Stimulated activated effector memory CD8-positive, alpha-beta T cell treated with anti-CD3 and anti-CD28 coated beads, Interleukin-12 subunit alpha, Interleukin-12 subunit beta, amount 100 ng/mL, for 72 hours (primary cell): ENCODE measurements around the gene SMOC2.

Source experiments
- ATAC-seq: fragments of 150-1000 bp; cut with Tn5 transposase; 2 replicates; pipeline ENCODE4 v1.10.0; 2021
- DNase-seq, 2 donors: peaks; one replicate each; pipeline ENCODE4 v3.0.0; 2021 to 2022; ENCODE audit warnings: low spot score in 2 of 2
- H3K27ac Mint-ChIP-seq: one replicate; pipeline ENCODE4 v1.8.0; 2022; ENCODE audit warnings: mild to moderate bottlenecking, mixed read lengths
- H3K36me3 Mint-ChIP-seq: one replicate; pipeline ENCODE4 v1.8.0; 2022; ENCODE audit warnings: mild to moderate bottlenecking, mixed read lengths
- H3K4me1 Mint-ChIP-seq: one replicate; pipeline ENCODE4 v1.8.0; 2022; ENCODE audit warnings: mixed read lengths
- H3K4me3 Mint-ChIP-seq: one replicate; pipeline ENCODE4 v1.8.0; 2022; ENCODE audit warnings: mild to moderate bottlenecking, mixed read lengths
- H3K9me3 Mint-ChIP-seq: one replicate; pipeline ENCODE4 v1.8.0; 2022; ENCODE audit warnings: mixed read lengths

Gene SMOC2

GRCh38 chr6:168427184-168427583 lies 13.8 kb upstream of the SMOC2 start:
- Mint-ChIP-seq H3K36me3 (no peaks in the 10 kb centered on the region), H3K4me3 (no peak overlapping the region), H3K27ac (no peak overlapping the region), H3K4me1 (no peaks in the 10 kb centered on the region), H3K9me3 (no peaks in the 10 kb centered on the region)
- DNase-seq (no peak), ATAC-seq (peak; percentile 19)

- DNase-seq, result no peak
- Mint-ChIP-seq H3K4me3 (no peak overlapping the region), H3K27ac (no peak overlapping the region), H3K9me3 (no peaks in the 10 kb centered on the region), H3K36me3 (no peaks in the 10 kb centered on the region), H3K4me1 (no peaks in the 10 kb centered on the region)
- peak; percentile 8 for ATAC-seq
Measured at GRCh38 chr6:168428052-168428826, 12.7 kb upstream of the SMOC2 start.

DNA sequence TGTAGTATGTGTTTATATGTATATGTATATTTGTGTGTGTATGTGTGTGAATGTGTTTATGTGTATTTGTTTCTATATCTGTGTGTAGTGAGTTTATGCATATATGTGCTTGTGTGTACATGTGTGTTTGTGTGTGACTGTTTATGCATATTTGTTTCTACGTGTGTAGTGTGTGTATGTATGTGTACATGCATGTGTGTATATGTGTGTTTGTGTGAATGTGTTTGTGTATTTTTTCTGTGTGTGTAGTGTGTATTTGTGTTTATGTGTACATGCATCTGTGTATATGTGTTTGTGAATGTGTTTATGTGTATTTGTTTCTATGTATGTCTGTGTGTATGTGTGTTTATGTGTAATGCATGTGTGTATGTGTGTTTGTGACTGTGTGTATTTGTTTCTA lies 12.1 kb upstream of the SMOC2 start:
- DNase-seq, result no peak
- Mint-ChIP-seq H3K27ac (no peak overlapping the region), H3K4me3 (no peak overlapping the region), H3K36me3 (no peaks in the 10 kb centered on the region), H3K9me3 (no peaks in the 10 kb centered on the region), H3K4me1 (no peaks in the 10 kb centered on the region)
- no peak for ATAC-seq

GRCh38 chr6:168432196-168432595 lies 8.8 kb upstream of the SMOC2 start:
- ATAC-seq, result no peak
- Mint-ChIP-seq H3K27ac (no peak overlapping the region), H3K4me1 (no peaks in the 10 kb centered on the region), H3K9me3 (no peaks in the 10 kb centered on the region), H3K36me3 (no peaks in the 10 kb centered on the region), H3K4me3 (no peak overlapping the region)
- DNase-seq, result no peak

DNA sequence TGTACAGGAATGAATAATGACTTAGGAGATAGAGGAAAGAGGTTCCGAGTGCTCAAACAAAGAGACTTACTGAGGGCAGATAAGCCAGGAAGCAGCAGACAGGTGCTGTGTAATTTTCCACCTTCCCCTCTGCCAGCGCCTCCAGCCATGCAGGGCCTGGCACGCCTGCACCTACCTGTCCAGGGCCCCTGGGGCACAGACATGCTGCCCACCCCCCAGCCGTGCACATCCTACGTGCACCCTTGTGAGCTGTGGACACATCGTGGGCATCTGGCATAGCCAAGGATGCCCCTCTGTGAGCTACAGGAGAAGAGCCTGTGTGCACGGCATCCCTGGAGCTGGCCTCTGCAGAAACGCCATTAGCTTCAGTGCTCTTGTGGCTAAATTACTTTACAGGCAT lies 7.1 kb upstream of the SMOC2 start:
- no peaks in the 10 kb centered on the region for H3K9me3 Mint-ChIP-seq
- DNase-seq, result no peak
- no peak overlapping the region for H3K4me3 Mint-ChIP-seq
- H3K27ac Mint-ChIP-seq, result no peak overlapping the region
- ATAC-seq, result no peak
- no peaks in the 10 kb centered on the region for H3K36me3 Mint-ChIP-seq
- no peaks in the 10 kb centered on the region for H3K4me1 Mint-ChIP-seq

DNA sequence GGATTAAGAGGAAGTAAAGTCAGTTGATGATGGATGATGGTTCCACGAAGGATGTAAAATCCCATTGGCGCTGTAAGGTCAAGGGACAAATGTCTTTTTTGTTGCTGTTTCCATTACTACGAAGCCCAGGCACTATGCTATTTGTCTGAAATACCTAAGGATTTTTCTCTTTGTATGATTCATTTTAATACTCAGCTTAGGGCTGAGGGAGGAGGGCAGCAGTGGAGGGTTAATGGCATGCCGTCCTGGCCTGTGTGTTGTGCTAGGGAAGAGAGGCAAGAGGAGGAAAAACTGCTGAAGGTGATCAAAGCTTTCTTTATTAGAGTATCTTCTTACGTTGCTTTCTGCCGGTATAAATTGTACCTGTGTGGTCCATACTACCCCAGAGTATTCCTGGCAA lies 6.5 kb upstream of the SMOC2 start:
- H3K27ac Mint-ChIP-seq, result no peak overlapping the region
- no peak overlapping the region for H3K4me3 Mint-ChIP-seq
- no peaks in the 10 kb centered on the region for H3K4me1 Mint-ChIP-seq
- DNase-seq (no peak), ATAC-seq (no peak)
- no peaks in the 10 kb centered on the region for H3K9me3 Mint-ChIP-seq
- H3K36me3 Mint-ChIP-seq, result no peaks in the 10 kb centered on the region

DNA sequence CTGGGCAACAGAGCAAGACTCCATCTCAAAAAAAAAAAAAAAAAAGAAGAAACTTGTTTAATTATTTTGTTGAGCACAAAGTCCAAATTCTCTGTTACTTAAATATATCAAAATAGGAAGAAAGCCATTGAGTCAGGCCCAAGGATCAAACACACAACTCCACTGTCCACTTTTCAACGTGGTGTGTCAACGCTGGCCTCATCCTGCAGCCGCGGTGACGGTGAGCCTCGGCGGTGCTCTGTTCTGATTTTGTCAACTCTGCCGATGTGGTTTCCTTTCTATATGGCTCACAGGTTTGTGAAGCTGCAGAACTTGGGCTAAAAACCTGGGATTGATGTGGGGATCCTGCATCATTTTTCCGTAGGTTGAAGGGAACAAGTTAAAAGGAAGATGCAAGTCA lies 3.2 kb upstream of the SMOC2 start:
- ATAC-seq (no peak), DNase-seq (no peak)
- H3K9me3 Mint-ChIP-seq, result no peaks in the 10 kb centered on the region
- H3K4me1 Mint-ChIP-seq, result peaks cover 3% of the 10 kb centered on the region
- H3K36me3 Mint-ChIP-seq, result no peaks in the 10 kb centered on the region
- H3K4me3 Mint-ChIP-seq, result no peak overlapping the region
- no peak overlapping the region for H3K27ac Mint-ChIP-seq

DNA sequence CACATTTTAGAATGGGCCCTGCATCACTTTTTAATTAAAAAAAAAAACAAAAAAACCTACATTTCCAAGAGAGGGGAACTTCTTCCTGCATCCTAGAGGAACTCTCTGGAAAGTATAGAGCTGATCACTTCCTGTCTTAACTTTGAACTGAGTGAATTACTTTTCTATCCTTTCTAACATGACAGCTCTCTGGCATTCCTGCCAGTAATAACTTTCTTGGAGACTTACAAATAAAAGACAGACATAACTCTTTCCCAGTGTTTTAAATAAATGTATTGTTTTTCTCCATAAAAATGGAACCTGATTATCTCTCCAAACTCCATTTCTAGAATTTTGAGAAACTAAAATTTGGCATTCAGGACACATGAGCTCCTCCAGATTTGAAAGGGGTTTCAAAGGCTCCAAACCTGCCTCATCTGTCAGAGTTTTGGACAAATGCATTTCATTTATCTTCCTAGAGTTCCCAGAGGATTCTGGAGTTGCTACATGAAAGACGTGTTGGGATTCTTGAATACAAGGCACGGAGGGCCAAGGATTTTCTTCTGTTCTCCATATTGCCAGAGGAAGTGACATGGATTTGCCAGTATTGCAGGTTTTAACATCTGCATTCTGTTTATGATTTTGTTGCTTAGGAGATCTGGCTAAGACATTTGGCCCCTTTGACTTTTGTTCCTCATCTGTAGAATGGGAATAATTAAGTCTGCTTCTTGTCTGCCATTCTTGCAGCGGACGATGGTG lies 2.0 kb upstream of the SMOC2 start:
- ATAC-seq (no peak), DNase-seq (no peak)
- H3K4me3 Mint-ChIP-seq, result no peak overlapping the region
- no peak overlapping the region for H3K27ac Mint-ChIP-seq
- H3K36me3 Mint-ChIP-seq, result no peaks in the 10 kb centered on the region
- H3K9me3 Mint-ChIP-seq, result no peaks in the 10 kb centered on the region
- H3K4me1 Mint-ChIP-seq, result peaks cover 5% of the 10 kb centered on the region

- Mint-ChIP-seq H3K36me3 (no peaks in the 10 kb centered on the region), H3K4me3 (no peak overlapping the region), H3K9me3 (no peaks in the 10 kb centered on the region), H3K4me1 (peaks cover 5% of the 10 kb centered on the region), H3K27ac (no peak overlapping the region)
- DNase-seq (no peak), ATAC-seq (no peak)
Measured at GRCh38 chr6:168439794-168440450, 1.1 kb upstream of the SMOC2 start.

- Mint-ChIP-seq H3K9me3 (no peaks in the 10 kb centered on the region), H3K27ac (no peak overlapping the region), H3K36me3 (no peaks in the 10 kb centered on the region), H3K4me3 (no peak overlapping the region), H3K4me1 (peaks cover 5% of the 10 kb centered on the region)
- DNase-seq (no peak), ATAC-seq (peak; percentile 9)
Measured at GRCh38 chr6:168441434-168442391, 729 bp downstream of the SMOC2 start.

DNA sequence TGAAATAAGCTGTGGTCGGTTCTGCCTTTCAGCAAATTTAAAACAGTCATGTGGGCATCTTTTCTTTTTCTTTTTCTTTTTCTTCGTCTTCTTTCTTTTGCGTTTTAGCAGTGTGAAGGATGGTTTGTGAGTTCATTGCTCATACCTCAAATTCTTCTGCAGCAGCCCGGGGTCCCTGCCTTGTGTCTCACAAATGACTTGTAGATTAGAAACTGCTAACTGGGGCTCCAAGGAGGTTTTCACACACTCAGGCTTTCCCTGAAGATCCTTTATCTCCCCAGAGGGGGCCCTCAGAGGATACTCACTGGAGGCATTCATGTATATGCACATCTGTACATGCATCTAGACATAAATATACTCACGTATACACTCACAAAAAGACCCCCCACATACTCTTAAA lies 1.7 kb downstream of the SMOC2 start:
- no peak for ATAC-seq
- Mint-ChIP-seq H3K9me3 (no peaks in the 10 kb centered on the region), H3K4me1 (peaks cover 5% of the 10 kb centered on the region), H3K4me3 (no peak overlapping the region), H3K36me3 (no peaks in the 10 kb centered on the region), H3K27ac (no peak overlapping the region)
- DNase-seq, result no peak

GRCh38 chr6:168447282-168447681 lies 6.3 kb downstream of the SMOC2 start:
- DNase-seq (no peak), ATAC-seq (no peak)
- Mint-ChIP-seq H3K4me1 (peaks cover 5% of the 10 kb centered on the region), H3K27ac (no peak overlapping the region), H3K9me3 (no peaks in the 10 kb centered on the region), H3K4me3 (no peak overlapping the region), H3K36me3 (no peaks in the 10 kb centered on the region)

- H3K9me3 Mint-ChIP-seq, result no peaks in the 10 kb centered on the region
- H3K27ac Mint-ChIP-seq, result no peak overlapping the region
- no peak for ATAC-seq
- no peaks in the 10 kb centered on the region for H3K36me3 Mint-ChIP-seq
- no peak overlapping the region for H3K4me3 Mint-ChIP-seq
- H3K4me1 Mint-ChIP-seq, result peaks cover 2% of the 10 kb centered on the region
- DNase-seq, result no peak
Measured at GRCh38 chr6:168447700-168448099, 6.7 kb downstream of the SMOC2 start.

DNA sequence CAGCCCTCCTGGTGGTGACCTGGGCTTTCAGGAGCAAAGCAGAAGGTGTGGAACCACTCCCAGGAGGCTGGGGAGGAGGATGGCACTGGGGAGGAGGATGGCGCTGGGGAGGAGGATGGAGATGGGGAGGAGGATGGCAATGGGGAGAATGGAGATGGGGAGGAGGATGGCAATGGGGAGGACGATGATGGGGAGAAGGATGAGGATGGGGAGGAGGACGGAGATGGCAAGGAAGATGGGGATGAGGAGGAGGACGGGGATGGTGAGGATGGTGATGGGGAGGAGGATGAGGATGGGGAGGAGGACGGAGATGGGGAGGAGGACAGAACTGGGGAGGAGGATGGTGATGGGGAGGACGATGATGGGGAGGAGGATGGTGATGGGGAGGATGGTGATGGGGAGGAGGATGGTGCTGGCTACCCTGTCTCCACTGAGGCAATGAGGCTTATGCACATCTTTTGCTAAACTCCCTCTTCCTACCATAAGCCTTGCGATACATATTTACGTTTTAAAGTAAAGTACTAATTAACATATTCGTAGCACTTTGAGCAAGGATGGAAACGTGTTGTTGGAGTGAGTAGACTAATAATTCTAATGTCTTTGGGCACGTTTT lies 7.4 kb downstream of the SMOC2 start:
- no peak for ATAC-seq
- no peak for DNase-seq
- no peaks in the 10 kb centered on the region for H3K4me1 Mint-ChIP-seq

DNA sequence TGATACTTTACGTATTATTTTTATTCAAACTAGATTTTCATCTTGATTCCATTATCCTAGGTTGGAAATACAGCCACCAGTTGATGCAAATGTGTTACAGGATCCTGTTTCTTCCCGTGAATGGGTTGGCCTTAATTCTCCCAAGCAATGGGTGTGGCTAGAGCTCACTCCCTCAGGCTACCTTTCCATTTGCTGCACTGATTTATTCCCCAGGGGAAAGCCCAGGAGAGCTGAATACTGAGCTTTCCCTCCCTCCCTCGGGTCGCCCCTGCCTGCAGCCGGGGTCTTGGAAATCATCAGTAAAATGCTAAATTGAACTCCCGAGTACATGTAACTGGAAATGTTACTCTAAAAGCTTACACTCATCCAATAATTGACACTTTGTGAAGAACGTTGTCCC lies 9.9 kb downstream of the SMOC2 start:
- ATAC-seq, result no peak
- Mint-ChIP-seq H3K9me3 (peaks cover 6% of the 10 kb centered on the region), H3K36me3 (no peaks in the 10 kb centered on the region), H3K4me1 (no peaks in the 10 kb centered on the region), H3K4me3 (no peak overlapping the region), H3K27ac (no peak overlapping the region)
- DNase-seq, result no peak

More for the DNA sequence above, 7.4 kb downstream of the SMOC2 start:
- no peak overlapping the region for H3K27ac Mint-ChIP-seq
- H3K36me3 Mint-ChIP-seq, result no peaks in the 10 kb centered on the region
- H3K9me3 Mint-ChIP-seq, result no peaks in the 10 kb centered on the region
- H3K4me3 Mint-ChIP-seq, result no peak overlapping the region
